NCI-H146 treated with DMSO at 0.1 percent for 48 hours (cell line): ENCODE results near the gene SLC16A5.
"Not testable (repeated sequence)": the region's sequence is repeated elsewhere in the genome, so short reads cannot be mapped to it uniquely, and the experiment has no call there.

Source experiments
- DNase-seq: peaks from one replicate; lab custom pipeline; 2025; ENCODE audit not compliant: unreplicated experiment; lab: John Stamatoyannopoulos, UW

The SLC16A5 gene

GRCh38 chr17:75087558-75088453 lies at the start of gene SLC16A5:
Gene SLC16A5 (plus strand): TSS chr17:75087954. CDS start chr17:75093637, 5,683 bp downstream.
- DNase-seq = peak; percentile 42

GRCh38 chr17:75039238-75039637 lies 48.5 kb upstream of the SLC16A5 start:
- no peak for DNase-seq

- no peak for DNase-seq
Observed at GRCh38 chr17:75041656-75042280, 46.0 kb upstream of the SLC16A5 start.

GRCh38 chr17:75043789-75044188 lies 44.0 kb upstream of the SLC16A5 start:
- not testable (repeated sequence) for DNase-seq

- DNase-seq = no peak
Observed at GRCh38 chr17:75044716-75045115, 43.0 kb upstream of the SLC16A5 start.

GRCh38 chr17:75045946-75046406 lies 41.8 kb upstream of the SLC16A5 start:
- not testable (repeated sequence) for DNase-seq

- peak; percentile 92 for DNase-seq
Observed at GRCh38 chr17:75046407-75047289, 41.1 kb upstream of the SLC16A5 start, which contains the start of the genes ATP5PD and KCTD2. Gene ATP5PD (minus strand): TSS chr17:75046969. CDS start chr17:75042650, 4,319 bp downstream. Gene KCTD2 (plus strand): TSS chr17:75047225. CDS start chr17:75047251, 26 bp downstream.

GRCh38 chr17:75047398-75048098 lies 40.2 kb upstream of the SLC16A5 start:
- DNase-seq = no peak

- no peak for DNase-seq
Observed at GRCh38 chr17:75048249-75048878, 39.4 kb upstream of the SLC16A5 start.

GRCh38 chr17:75049057-75049456 lies 38.7 kb upstream of the SLC16A5 start:
- no peak for DNase-seq

- DNase-seq = no peak
Observed at GRCh38 chr17:75049706-75050105, 38.0 kb upstream of the SLC16A5 start.

GRCh38 chr17:75051941-75052340 lies 35.8 kb upstream of the SLC16A5 start:
- DNase-seq = no peak

GRCh38 chr17:75059369-75060345 lies 28.1 kb upstream of the SLC16A5 start:
- DNase-seq = no peak

- no peak for DNase-seq
Observed at GRCh38 chr17:75060434-75061054, 27.2 kb upstream of the SLC16A5 start.

GRCh38 chr17:75061055-75061438 lies 26.7 kb upstream of the SLC16A5 start:
- DNase-seq = no peak

GRCh38 chr17:75061618-75062017 lies 26.1 kb upstream of the SLC16A5 start:
- no peak for DNase-seq

GRCh38 chr17:75063201-75063600 lies 24.6 kb upstream of the SLC16A5 start:
- DNase-seq = no peak

- DNase-seq = no peak
Observed at GRCh38 chr17:75063626-75064025, 24.1 kb upstream of the SLC16A5 start.
